AG09319 (cell line): ENCODE data around the gene TBC1D14.

Experiments used
- DNase-seq: peaks from one replicate; pipeline ENCODE4 v3.0.0-alpha.2; 2010; ENCODE audit warnings: low read depth; ENCODE audit errors: extremely low read depth
- CTCF ChIP-seq: IDR thresholded peaks from 2 replicates; pipeline ENCODE4 v1.5.1; 2011; ENCODE audit warnings: low read depth, mild to moderate bottlenecking, inconsistent platforms, low read length, moderate library complexity

Gene TBC1D14

GRCh38 chr4:6991771-6992557, 82.3 kb downstream of the TBC1D14 start:
- no peak for TF ChIP-seq CTCF
- peak; percentile 68 for DNase-seq

GRCh38 chr4:6992728-6993677, 83.4 kb downstream of the TBC1D14 start:
- DNase-seq: no peak
- TF ChIP-seq CTCF: no peak

GRCh38 chr4:6996481-6996880, 86.9 kb downstream of the TBC1D14 start:
- no peak for DNase-seq
- TF ChIP-seq CTCF: no peak

GRCh38 chr4:6999172-7000086, 89.8 kb downstream of the TBC1D14 start:
- TF ChIP-seq CTCF: no peak
- no peak for DNase-seq

- no peak for DNase-seq
- no peak for TF ChIP-seq CTCF
Observed at GRCh38 chr4:7000421-7001176, 91.0 kb downstream of the TBC1D14 start.

GRCh38 chr4:7001271-7001670, 91.6 kb downstream of the TBC1D14 start:
- DNase-seq: no peak
- no peak for TF ChIP-seq CTCF
